GM18526 (cell line): Measurements from ENCODE around the gene WDFY3.

Source experiments
- POLR2A ChIP-seq: IDR thresholded peaks from 3 replicates; pipeline ENCODE4 v1.6.1; 2011; ENCODE audit not compliant: insufficient read length; ENCODE audit errors: extremely low read depth

The WDFY3 gene

DNA sequence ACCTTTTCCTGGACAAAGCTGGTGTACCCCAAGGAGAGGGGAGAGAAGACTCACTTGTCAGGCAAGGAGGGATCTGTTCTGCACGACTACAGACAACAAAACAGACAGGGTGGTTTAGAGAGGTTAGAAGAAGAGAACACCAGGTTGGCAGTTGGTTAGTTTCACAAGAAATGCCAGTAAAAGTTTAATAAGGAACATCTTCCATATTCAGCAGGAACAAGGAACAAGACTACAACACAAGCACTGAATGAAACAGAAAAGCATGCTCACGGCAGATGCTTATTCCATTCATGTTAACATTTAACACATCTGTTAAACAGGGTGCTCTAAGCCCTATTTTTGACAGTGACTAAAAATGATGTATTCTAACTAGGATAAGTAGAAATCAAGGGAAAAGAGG lies 158.2 kb downstream of the WDFY3 start:
- TF ChIP-seq POLR2A = no peak

DNA sequence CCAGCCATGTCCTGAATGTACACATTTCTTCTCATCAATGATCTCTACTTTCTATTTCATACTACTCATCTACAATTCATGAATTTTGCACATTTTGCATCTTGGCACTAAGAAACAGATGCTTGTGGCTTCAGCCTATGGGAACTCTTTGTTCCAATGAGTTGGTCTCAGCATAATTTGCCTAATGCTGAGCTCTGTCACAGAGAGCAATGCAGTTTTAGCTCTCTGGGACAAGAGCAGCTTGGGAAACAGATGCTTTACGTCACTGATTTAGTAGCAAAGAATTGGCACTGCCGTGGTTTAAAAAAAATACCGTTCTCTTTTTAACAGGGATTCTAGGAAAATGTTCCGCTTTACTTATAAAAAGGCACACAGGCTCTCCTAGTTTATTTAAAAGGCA lies 162.4 kb downstream of the WDFY3 start:
- no peak for TF ChIP-seq POLR2A

- no peak for TF ChIP-seq POLR2A
Observed at GRCh38 chr4:84803720-84804119, 162.8 kb downstream of the WDFY3 start.

GRCh38 chr4:84803116-84803515 lies 163.4 kb downstream of the WDFY3 start:
- TF ChIP-seq POLR2A = no peak

- no peak for TF ChIP-seq POLR2A
Observed at GRCh38 chr4:84800256-84800655, 166.2 kb downstream of the WDFY3 start.

DNA sequence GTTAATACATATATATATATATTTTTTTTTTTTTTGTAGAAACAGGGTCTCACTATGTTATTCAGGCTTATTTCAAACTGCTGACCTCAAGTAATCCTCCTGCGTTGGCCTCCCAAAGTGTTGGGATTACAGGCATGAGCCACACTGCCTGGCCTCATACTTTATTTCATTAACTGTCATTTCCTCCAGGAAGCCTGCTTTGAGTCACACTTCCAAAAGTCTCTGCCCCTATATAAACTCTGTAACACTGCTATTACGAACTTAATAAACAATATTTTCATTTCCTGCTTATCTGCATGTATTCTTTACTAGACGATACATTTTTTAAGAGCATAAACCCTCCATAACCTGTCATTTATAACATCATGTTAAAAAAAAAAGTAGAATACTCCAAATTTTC lies 167.2 kb downstream of the WDFY3 start:
- TF ChIP-seq POLR2A = no peak

DNA sequence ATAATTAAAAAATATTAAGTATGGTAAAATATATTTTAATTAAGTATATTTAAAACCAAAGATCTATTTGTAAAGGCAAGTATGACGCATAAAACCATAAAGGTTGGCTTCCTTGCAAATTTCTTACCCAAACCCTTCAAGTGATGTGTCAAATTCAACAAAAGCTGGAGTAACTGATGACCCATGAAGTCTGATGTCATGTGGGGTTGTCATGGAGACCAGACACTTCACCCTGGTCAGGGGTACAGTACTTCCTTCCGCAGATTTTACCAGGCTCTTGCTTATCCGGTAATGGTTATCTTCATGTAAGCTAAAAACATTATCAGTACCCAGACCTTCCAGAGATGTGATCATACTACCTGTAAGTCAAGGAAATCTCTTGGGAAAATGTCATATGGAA lies 170.1 kb downstream of the WDFY3 start:
- TF ChIP-seq POLR2A = no peak

DNA sequence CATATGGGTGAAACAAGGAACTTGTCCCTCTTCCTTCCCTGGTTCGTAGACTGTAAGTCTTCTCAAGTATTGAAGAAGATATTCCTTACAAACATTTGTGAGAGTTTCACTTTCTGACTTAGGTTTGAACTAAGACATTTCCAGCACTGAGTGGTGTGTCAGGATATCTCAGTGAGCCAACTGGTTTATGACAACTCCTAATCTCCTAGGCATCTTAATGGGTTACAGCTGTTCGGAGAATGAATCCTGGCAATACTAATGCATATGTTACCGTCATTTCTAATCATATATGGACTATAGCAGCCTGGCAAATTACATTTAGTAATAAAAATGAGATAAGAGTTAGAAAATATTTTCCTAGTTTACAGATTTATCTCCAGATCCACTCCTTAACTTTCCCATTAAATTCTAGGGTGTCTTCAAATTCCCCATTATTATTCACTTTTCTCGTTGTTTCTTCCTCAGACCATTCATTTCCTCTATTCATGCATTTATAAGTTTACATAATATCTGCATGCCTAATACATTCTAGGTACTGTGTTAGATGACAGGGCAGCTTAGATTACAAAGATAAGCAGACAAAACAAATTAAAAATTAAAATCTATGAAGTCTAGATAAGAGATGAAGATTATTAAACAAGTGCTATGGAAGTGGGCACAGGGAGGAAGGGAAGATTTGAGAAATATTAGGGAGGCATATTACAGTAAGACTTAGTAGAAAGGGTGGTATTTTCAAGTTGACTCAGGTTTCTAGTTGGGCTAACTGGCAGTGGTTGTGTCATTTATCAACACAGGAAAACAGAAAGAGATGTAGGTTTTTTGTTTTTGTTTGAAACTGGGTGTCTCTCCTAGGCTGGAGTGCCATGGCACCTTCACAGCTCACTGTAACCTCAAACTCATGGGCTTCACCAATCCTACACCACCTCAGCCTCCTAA lies 173.9 kb downstream of the WDFY3 start:
- no peak for TF ChIP-seq POLR2A

DNA sequence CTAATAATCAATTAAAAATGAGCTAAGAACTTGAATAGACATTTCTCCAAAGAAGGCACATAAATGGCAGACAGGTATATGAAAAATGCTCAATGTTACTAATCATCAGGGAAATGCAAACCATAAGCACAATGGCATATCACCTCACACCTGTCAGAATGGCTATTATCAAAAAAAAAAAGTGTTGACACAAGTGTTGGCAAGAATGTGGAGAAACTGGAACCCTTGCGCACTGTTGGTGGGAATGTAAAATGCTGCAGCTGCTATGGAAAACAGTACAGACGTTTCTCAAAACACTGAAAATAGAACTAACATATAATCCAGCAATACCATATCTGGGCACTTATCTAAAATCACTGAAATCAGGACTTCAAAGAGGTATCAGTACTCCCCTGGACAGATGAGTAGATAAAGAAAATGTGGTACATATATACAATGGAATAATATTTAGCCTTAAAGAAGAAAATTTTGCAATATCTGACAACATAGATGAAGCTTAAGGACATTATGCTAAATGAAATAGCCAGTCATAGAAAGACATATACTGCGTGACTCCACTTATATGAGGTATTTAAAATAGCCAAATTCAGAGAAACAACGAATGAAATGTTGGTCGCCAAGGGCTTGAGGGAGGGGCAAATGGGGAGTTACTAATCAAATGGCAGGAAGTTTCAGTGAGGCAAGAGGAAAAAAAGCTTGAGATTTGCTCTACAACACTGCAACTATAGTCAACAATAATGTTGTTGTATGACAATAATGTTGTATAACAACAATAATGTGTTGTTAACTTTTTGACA lies 175.5 kb downstream of the WDFY3 start:
- TF ChIP-seq POLR2A = no peak

DNA sequence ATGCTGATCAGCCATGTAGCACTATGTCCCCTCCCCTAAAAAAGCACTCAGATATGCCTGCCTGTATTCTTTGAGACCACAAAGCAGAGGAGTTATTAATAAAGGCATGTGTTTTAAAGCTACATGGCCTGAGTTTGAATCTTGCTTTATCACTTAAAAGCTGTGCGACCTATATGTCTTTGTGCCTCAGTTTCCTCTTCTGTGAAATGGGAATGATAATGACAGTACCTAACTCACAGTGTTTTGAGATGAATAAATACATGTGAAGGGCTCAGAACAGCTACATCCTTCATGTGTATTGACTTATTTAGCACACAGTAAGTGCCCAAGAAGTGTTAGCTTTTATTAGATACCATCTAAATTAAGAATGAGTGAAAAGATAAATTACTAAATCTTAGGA lies 180.0 kb downstream of the WDFY3 start:
- no peak for TF ChIP-seq POLR2A

- no peak for TF ChIP-seq POLR2A
Observed at GRCh38 chr4:84782517-84782916, 184.0 kb downstream of the WDFY3 start.

DNA sequence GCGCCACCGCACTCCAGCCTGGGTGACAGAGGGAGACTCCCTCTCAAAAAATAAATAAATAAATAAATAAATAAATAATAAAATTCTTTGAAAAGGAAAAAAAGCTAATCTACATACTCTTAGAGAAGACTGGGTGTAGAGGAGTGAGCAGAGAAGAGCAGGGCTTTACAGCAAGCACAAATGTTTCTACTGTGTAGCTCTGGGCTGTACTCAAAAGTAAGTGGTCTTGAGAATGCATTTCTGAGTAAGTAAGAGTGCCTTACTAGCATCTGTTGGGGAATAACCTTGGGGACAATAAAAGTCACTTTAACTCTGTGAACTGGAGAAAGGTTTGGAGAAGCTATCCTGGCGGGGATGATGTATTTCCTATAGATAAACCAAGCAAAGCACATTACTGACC lies 185.8 kb downstream of the WDFY3 start:
- no peak for TF ChIP-seq POLR2A

DNA sequence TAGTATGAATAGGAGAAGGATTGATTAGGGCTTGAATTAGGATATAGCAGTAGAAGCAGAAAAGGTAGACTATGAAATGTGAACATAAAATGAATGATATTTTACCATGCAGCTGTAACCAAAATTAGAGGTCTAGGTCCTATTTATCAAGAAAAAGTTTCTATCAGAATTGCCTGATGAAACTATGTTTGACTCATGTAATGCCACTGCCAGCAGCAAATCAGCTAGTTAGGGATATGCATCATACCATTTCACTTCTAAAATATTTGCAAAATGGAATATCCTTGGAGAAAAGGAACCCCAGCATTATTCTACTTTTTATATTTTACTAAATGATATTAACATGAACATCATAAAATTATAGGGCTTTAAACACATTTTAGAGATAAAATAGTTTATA lies 188.4 kb downstream of the WDFY3 start:
- no peak for TF ChIP-seq POLR2A

DNA sequence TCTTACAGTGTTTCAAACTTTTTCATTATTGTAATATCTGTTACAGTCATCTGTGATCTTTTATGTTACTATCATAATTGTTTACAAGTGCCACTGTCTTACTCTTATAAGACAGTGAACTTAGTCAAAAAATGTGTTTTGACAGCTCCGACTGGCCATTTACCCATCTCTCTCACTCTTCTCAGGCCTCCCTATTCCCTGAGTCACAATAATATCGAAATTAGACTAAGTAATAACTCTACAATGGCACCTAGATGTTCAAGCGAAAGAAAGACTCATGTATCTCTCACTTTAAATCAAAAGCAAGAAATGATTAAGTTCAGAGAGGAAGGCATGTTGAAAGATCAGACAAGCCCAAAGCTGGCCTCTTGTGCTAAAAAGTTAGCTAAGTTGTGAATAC lies 199.3 kb downstream of the WDFY3 start:
- TF ChIP-seq POLR2A = no peak

DNA sequence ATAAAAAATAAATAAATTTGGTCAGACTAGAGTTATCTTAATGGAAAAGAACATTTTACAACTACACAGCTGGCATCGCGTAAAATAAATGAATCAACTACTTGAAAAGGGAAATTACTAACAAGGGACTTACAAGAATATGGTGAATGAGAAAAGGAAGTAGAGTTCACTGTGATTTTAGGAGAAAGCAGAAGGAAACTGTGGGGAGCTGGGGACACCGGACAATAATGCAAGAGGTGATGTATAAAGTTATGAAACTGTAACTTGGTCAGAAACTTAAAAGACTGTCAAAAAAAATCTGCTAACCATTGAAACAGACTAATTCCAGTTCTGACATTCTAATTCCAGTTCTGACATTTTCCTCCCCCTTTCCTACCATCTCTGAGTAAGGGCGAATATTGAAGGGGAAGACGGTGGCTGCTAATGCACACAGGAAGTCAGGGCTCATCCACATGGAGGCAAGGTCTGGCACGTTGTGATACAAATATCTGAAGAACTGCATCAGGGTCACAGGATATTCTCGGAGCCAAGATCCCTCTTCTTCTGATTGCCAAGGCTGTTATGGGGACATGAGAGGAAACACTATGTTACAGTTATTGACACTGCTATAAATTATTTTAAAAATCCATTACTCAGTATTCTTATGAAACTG lies 213.0 kb downstream of the WDFY3 start:
- no peak for TF ChIP-seq POLR2A

DNA sequence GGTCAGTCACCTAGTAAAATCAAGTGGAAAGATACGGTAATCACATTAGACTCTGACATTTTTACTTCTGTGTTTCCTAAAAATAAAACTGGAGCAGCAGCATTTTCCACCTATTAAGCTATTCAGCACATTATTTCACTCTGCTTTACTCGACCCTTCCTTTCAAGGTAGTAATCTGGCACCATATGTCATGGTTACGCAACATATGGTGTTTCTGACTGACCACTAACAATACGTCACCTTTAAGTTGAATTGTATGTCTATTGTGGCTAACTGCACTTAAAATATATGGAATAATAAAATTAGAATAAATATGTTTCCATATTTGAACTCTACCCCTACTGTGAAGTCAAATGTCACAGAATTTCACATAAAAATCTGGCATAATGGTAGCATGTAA lies 214.8 kb downstream of the WDFY3 start:
- TF ChIP-seq POLR2A = no peak
